GM21423 (cell line): Measurements from ENCODE around the gene ZNF438.
"Not testable (repeated sequence)": the region's sequence is repeated elsewhere in the genome, so short reads cannot be mapped to it uniquely, and the experiment has no call there.

Experiments used
- ATAC-seq: cut with Tn5 transposase; IDR thresholded peaks from one replicate; pipeline ENCODE4 v1.9.1; 2021; ENCODE audit warnings: mild to moderate bottlenecking, moderate library complexity; ENCODE audit not compliant: unreplicated experiment

Gene ZNF438

GRCh38 chr10:30816159-30816819 is 215.4 kb downstream of the ZNF438 start:
- no peak for ATAC-seq

- no peak for ATAC-seq
Measured at GRCh38 chr10:30813872-30814481, 217.7 kb downstream of the ZNF438 start.

- ATAC-seq, result no peak
Measured at GRCh38 chr10:30812018-30812851, 219.4 kb downstream of the ZNF438 start.

- ATAC-seq, result no peak
Measured at GRCh38 chr10:30811276-30812017, 220.2 kb downstream of the ZNF438 start.

- no peak for ATAC-seq
Measured at GRCh38 chr10:30810416-30810815, 221.2 kb downstream of the ZNF438 start.

DNA sequence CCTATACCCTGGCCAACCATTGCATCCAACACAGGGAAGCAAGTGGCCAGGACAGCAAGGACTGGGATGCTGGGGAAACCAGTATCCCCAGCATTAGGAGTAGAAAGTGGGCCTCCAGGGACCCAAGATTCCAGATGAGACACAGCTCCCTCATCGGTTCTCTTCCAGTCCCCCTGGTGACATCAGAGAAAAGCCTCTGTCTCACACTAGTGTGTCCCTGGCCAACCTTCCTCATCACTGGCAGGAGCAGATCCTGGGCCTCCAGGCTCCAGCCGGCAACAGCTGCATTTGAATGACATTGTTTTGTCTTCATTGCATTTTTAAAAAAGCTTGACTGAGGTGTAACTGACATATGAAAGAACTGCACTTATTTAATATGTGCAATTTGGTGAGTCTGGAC is 224.8 kb downstream of the ZNF438 start:
- no peak for ATAC-seq

- no peak for ATAC-seq
Measured at GRCh38 chr10:30805061-30805460, 226.6 kb downstream of the ZNF438 start.

- no peak for ATAC-seq
Measured at GRCh38 chr10:30804478-30805055, 227.1 kb downstream of the ZNF438 start.

GRCh38 chr10:30803892-30804322 is 227.8 kb downstream of the ZNF438 start:
- ATAC-seq, result no peak

GRCh38 chr10:30803058-30803457 is 228.6 kb downstream of the ZNF438 start:
- no peak for ATAC-seq

DNA sequence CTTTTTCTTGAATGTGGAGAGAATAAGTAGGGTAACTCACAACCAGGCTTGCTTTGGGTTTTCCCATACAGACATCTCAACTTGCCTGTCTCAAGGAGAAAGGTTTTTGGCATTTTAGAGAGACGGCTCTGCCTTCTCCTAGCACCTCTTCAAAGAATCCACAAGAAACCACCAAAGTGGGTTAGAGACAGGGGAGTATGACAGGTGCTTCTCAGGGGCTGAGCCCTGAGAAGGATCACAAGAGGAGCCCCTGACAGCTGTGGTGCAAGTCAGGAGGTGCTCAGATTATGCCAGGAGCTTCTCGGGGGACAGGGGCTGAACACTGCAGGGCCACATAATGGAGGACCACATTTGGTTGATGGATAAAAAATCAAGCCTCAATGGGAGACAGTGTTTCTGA is 231.3 kb downstream of the ZNF438 start:
- ATAC-seq, result no peak

- no peak for ATAC-seq
Measured at GRCh38 chr10:30798646-30799185, 232.9 kb downstream of the ZNF438 start.

GRCh38 chr10:30795024-30795423 is 236.6 kb downstream of the ZNF438 start:
- ATAC-seq, result not testable (repeated sequence)
